ENCODE data around the gene PRM3. TPM values are rescaled to one million over a fixed set of nuclear protein-coding genes. Genes with fewer than 3 reads are reported as not detected.

PRM3 gene
- total RNA-seq, 4 donors from 2014 or later = not detected

- TF ChIP-seq POLR2A (IDR thresholded peaks at IDR 0.05) (no peak), EP300 (IDR thresholded peaks at IDR 0.05) (no peak), CTCF (IDR thresholded peaks at IDR 0.05) (no peak), POLR2AphosphoS5 (IDR thresholded peaks at IDR 0.05) (no peak)
- Histone ChIP-seq H3K27me3 (no peaks in the 10 kb centered on the region), H3K4me1 (peaks cover 13% of the 10 kb centered on the region)
Measured at GRCh38 chr16:11308493-11309283, 35.3 kb upstream of the PRM3 start.

DNA sequence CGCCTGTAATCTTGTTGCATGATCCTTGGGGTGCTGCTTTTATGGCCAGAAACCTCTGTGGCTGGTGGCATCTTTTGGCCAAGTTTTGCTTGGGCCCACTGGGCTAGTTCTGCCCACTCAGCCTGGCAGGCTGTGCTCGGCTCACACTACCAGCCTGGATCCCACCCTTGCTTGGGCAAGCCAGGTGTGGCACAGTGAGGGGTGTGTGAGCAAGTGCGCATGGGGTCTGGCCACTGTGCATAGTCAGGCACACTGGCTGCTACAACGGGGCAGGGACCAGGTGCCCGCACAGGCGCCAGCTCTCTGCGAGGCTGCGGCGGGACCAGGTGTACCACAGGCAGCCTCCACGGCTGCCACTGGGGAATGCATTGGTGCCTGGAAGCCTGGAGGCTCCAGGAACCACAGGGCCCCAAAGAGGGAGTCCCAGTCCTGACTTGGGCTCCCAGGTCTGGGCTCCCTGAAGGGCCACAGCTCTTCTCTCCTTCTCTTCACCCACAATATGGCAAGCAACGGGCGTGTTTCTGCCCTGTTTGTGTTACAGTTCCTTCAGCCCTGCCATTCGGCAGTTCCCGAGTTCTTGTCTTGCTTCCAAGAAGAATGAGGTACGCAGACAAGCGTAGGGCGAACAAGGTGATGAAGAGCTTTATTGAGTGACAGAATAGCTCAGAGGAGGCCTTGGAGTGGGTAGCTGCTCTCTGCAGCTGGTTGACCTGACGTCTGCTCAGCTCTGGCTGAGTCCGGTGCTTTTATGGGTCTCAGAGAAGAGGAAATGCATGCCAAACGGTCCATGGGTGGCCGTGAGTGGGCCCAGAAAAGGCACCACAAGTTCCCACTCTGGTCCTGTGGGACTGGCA, 34.4 kb upstream of the PRM3 start:
- H3K9me3 ChIP-seq = no peaks in the 10 kb centered on the region
- DNase-seq (ENCODE audit: low spot score in 2 of 2) = no peak
- 85% methylated on average over 14 of the region's 21 CpGs for WGBS
- no peak overlapping the region for H3K27ac ChIP-seq
- H3K4me3 ChIP-seq = no peak overlapping the region
- no peaks in the 10 kb centered on the region for H3K27me3 ChIP-seq
- peaks cover 14% of the 10 kb centered on the region for H3K4me1 ChIP-seq
- TF ChIP-seq CTCF (IDR thresholded peaks at IDR 0.05) (no peak), POLR2A (IDR thresholded peaks at IDR 0.05) (no peak), POLR2AphosphoS5 (IDR thresholded peaks at IDR 0.05) (no peak), EP300 (IDR thresholded peaks at IDR 0.05) (no peak)
- no peaks in the 10 kb centered on the region for H3K36me3 ChIP-seq

More at GRCh38 chr16:11308493-11309283, 35.3 kb upstream of the PRM3 start:
- Histone ChIP-seq H3K36me3 (no peaks in the 10 kb centered on the region), H3K4me3 (no peak overlapping the region), H3K9me3 (no peaks in the 10 kb centered on the region), H3K27ac (no peak overlapping the region)
- WGBS = 89% methylated on average over 3 of the region's 15 CpGs
- DNase-seq (ENCODE audit: low spot score in 2 of 2) = no peak

DNA sequence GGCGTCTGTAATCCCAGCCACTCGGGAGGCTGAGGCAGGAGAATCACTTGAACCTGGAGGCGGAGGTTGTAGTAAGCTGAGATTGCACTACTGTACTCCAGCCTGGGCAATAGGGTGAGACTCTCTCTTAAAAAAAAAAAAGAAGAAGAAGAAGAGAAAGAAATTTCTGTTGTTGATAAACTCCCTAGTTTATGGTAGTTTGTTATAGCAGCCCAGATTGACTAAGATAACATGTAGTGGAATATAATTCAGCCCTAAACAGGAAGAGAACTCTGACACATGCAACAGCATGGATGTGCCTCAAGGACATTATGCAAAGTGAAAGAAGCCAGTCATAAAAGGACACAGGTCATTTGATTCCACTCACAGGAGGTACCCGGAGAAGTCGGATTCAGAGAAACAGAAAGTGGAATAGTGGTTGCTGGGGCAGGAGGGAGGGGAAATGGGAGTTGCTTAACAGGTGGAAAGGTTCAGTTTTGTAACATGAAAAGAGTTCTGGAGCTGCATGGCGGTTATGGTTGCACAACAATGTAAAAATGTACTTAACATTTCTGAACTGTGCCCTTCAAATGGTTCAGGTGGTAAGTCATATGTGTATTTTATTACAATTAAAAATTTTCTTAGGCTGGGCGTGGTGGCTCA, 33.7 kb upstream of the PRM3 start:
- Histone ChIP-seq H3K36me3 (no peaks in the 10 kb centered on the region), H3K27me3 (no peaks in the 10 kb centered on the region), H3K4me3 (no peak overlapping the region), H3K9me3 (no peaks in the 10 kb centered on the region), H3K27ac (no peak overlapping the region), H3K4me1 (peaks cover 8% of the 10 kb centered on the region)
- WGBS = 81% methylated on average over 7 of the region's 7 CpGs
- TF ChIP-seq EP300 (IDR thresholded peaks at IDR 0.05) (no peak), POLR2A (IDR thresholded peaks at IDR 0.05) (no peak)
- no peak for DNase-seq (ENCODE audit: low spot score in 2 of 2)

DNA sequence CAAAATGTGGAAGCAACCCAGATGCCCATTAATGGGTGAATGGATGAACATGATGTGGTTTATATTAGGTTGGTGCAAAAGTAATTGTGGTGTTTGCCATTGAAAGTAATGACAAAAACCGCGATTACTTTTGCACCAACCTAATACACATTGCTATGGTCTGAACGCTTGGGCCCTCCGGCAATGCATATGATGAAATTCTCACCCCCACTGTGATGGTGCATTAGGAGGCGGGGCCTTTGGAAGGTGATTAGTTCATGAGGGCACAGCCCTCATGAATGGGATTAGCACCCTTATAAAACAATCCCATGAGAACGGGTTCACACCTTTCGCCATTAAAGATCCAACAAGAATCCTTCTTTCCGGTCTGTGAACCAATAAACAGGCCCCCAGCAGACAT, 33.0 kb upstream of the PRM3 start:
- whole genome bisulfite sequencing = 89% methylated on average over 8 of the region's 8 CpGs
- no peak for TF ChIP-seq EP300 (IDR thresholded peaks at IDR 0.05)
- TF ChIP-seq POLR2A (IDR thresholded peaks at IDR 0.05) = no peak
- TF ChIP-seq POLR2AphosphoS5 (IDR thresholded peaks at IDR 0.05) = no peak
- no peak for TF ChIP-seq CTCF (IDR thresholded peaks at IDR 0.05)

DNA sequence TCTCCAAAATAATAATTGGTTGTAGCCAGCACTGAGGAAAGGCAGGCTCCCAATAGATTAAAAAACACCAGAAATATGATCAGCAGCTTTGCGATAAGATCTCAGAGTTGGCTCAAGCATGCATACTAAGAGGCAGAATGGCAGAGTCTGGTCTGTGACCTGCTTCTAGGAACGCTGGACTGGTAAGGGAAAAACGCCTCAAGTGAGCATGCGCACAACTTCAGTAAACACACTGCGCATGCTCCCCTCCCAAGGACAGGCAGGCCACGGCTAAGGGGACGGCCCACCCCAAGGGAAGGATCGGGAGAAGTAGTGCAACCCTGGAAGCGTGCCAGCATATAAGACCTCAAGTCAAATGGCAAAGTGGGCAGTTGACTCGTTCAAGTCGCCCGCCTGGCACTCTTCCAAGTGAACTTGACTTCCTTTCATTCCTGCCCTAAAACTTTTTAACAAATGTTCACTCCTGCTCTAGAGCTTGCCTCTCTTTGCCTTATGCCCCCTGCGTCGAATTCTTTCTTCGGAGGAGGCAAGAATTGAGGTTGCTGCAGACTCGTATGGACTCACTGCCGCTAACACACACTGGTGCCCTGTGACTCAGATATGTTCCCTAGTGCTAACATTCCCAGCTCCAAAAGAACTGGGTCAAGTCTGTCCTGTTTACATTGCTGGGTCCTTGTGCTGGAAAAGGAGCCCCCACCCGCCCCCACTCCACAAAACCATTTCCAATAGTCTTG, 30.1 kb upstream of the PRM3 start:
- TF ChIP-seq EP300 (IDR thresholded peaks at IDR 0.05) (no peak), POLR2AphosphoS5 (IDR thresholded peaks at IDR 0.05) (no peak), POLR2A (IDR thresholded peaks at IDR 0.05) (no peak), CTCF (IDR thresholded peaks at IDR 0.05) (no peak)
- 57% methylated on average over 18 of the region's 18 CpGs for WGBS
- Histone ChIP-seq H3K27ac (no peak overlapping the region), H3K27me3 (no peaks in the 10 kb centered on the region), H3K9me3 (no peaks in the 10 kb centered on the region), H3K36me3 (no peaks in the 10 kb centered on the region), H3K4me1 (peaks cover 5% of the 10 kb centered on the region), H3K4me3 (no peak overlapping the region)
- no peak for DNase-seq (ENCODE audit: low spot score in 2 of 2)

More for the DNA sequence above, 33.0 kb upstream of the PRM3 start:
- Histone ChIP-seq H3K4me1 (peaks cover 5% of the 10 kb centered on the region), H3K9me3 (no peaks in the 10 kb centered on the region), H3K4me3 (no peak overlapping the region), H3K36me3 (no peaks in the 10 kb centered on the region), H3K27me3 (no peaks in the 10 kb centered on the region), H3K27ac (no peak overlapping the region)
- no peak for DNase-seq (ENCODE audit: low spot score in 2 of 2)

All from suprapubic skin (tissue), 4 donors.